ENCODE results near the gene EPHB2. TPM values are rescaled to one million over a fixed set of nuclear protein-coding genes. Genes with fewer than 3 reads are reported as not detected.

EPHB2 gene
- total and polyA plus RNA-seq, 2 of the 8 experiments (the other 6 are each of a cell fraction or from before 2014, with no cell fraction given), result 15.8 to 17.2 TPM

DNA sequence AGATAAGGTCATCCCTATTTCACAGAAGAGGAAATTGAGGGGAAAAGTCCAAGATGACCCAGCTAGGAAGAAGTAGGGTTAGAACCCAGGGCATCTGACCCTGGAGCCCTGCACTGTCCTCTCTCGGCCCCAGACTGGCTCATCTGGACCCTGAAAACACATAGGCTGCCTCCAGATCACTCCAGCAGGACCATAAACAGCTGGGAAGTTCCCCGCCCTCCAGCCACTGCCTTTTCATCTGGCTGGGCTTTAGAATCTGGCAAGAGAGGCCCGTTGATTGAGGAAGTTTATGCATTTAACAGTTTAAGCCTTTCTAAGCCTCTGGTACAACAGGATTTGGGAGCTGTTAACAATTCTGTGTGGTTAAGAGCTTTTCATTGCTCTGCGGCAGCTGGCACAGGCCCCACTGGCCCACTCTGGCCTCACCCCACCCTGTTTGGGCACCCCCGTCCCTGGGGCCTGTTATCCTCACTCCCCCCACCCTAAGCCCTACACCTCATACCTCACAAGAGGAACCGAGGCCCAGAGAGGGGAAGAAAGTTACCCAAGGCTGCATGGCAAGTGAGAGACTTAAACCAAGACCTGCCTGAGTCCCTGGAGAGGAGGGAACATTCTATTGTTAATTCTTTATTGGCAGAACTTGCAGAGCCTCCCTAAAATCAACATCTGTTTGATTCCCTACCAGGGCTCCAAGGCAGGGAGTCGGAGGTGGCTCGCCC is 84.2 kb downstream of the EPHB2 start:
- 67% methylated on average over 8 of the region's 8 CpGs; no CpG with 5 or more reads in 1 of the 2 experiments for WGBS, 2 experiments (ENCODE audit: extremely low coverage in 1 of 2, insufficient coverage in 1 of 2, insufficient read length in 1 of 2, insufficient replicate concordance in 2 of 2, low coverage in 1 of 2, low lambda C conversion rate in 2 of 2, missing lambda C conversion rate in 1 of 2)
- H3K27ac ChIP-seq (ENCODE audit: low read depth, low read length), result no peak overlapping the region
- no peak overlapping the region for H3K14ac ChIP-seq (ENCODE audit: insufficient read length)
- H4K8ac ChIP-seq (ENCODE audit: extremely low read depth, insufficient read depth, low read length), result no peak overlapping the region
- H3K36me3 ChIP-seq (ENCODE audit: control insufficient read depth in 2 of 4, insufficient read depth in 4 of 4, low read length in 3 of 4), result no peaks in the 10 kb centered on the region; a peak in 1 of 8 replicates
- H4K5ac ChIP-seq (ENCODE audit: insufficient read length, low read depth, low read length), result no peak overlapping the region
- no peak overlapping the region for H2BK5ac ChIP-seq (ENCODE audit: low read depth, low read length)
- DNase-seq (ENCODE audit: low read depth in 1 of 2, low spot score in 2 of 2), result no peak
- no peak overlapping the region for H3K23ac ChIP-seq (ENCODE audit: insufficient read length)
- H2AFZ ChIP-seq (ENCODE audit: low read length), result no peak overlapping the region
- no peak overlapping the region for H3K56ac ChIP-seq (replicated peaks; ENCODE audit: insufficient read length, low read depth, low read length)
- H2BK12ac ChIP-seq (ENCODE audit: low read depth, low read length), result peak overlapping the region; percentile 18; the same call in 1 of the 2 replicates
- H4K91ac ChIP-seq (replicated peaks; ENCODE audit: insufficient read length, low read length), result no peak overlapping the region
- H3K23me2 ChIP-seq (ENCODE audit: low read depth, low read length), result no peaks in the 10 kb centered on the region; the same call in 1 of the 2 replicates
- H3K79me1 ChIP-seq (ENCODE audit: low read depth, low read length), result no peaks in the 10 kb centered on the region
- H3K27me3 ChIP-seq (replicated peaks in 1 of 4; ENCODE audit: control insufficient read depth in 3 of 4, extremely low read depth in 1 of 4, insufficient read depth in 3 of 4, low read length in 3 of 4), result no peaks in the 10 kb centered on the region
- no peak overlapping the region for H3K4me3 ChIP-seq (ENCODE audit: extremely low read depth in 1 of 4, insufficient read depth in 2 of 4, low read depth in 3 of 4, low read length in 4 of 4)
- H4K20me1 ChIP-seq (replicated peaks in 1 of 2; ENCODE audit: control insufficient read depth in 1 of 2, insufficient read depth in 2 of 2, low read length in 2 of 2), result no peaks in the 10 kb centered on the region
- POLR2A ChIA-PET (ENCODE audit: partially characterized antibody), result interaction anchor here (2.1 kb wide), 1 partner anchor 9 kb away, joined by 6 read pairs; no protein-coding TSS in a partner anchor
- no peaks in the 10 kb centered on the region for H3K9me3 ChIP-seq (ENCODE audit: insufficient read depth in 2 of 2, low read depth in 1 of 2, low read length in 1 of 2)
- no peak overlapping the region for H2BK20ac ChIP-seq (ENCODE audit: low read length)
- peaks cover 0 to 28% (median 10%) of the 10 kb centered on the region in 4 experiments; a peak in 6 of 7 replicates for H3K4me1 ChIP-seq (replicated peaks in 1 of 4; ENCODE audit: control insufficient read depth in 3 of 4, insufficient read depth in 4 of 4, low read length in 3 of 4)
- no peak overlapping the region for H2AK5ac ChIP-seq (ENCODE audit: low read depth, low read length)
- no peaks in the 10 kb centered on the region for H3K79me2 ChIP-seq (ENCODE audit: control insufficient read depth in 1 of 2, insufficient read depth in 2 of 2, low read length in 2 of 2)
- CTCF ChIA-PET (ENCODE audit: partially characterized antibody), result interaction anchor here (1.6 kb wide), 1 partner anchor 85 kb away, joined by 4 read pairs; no protein-coding TSS in a partner anchor
- no peak overlapping the region for H2BK120ac ChIP-seq (replicated peaks; ENCODE audit: low read depth, low read length)
- H3K18ac ChIP-seq (ENCODE audit: extremely low read depth, low read length), result no peak overlapping the region; the same call in 1 of the 2 replicates
- no peak overlapping the region for H3K4ac ChIP-seq (replicated peaks; ENCODE audit: insufficient read length, low read depth, low read length)
- H3K4me2 ChIP-seq (ENCODE audit: insufficient read depth in 1 of 2, low read depth in 2 of 2, low read length in 2 of 2), result no peak overlapping the region
- no peak for FAIRE-seq
- H2BK15ac ChIP-seq (ENCODE audit: low read length), result no peak overlapping the region
- no peak overlapping the region for H3K9ac ChIP-seq (replicated peaks in 1 of 4; ENCODE audit: extremely low read depth in 1 of 4, low read depth in 3 of 4, low read length in 3 of 4)
- TF ChIP-seq EGR1 (IDR thresholded peaks at IDR 0.05; ENCODE audit: borderline replicate concordance, low read depth, low read length), result no peak
